HCT116 (cell line): ENCODE data around the gene ZNF580.

Source experiments
- CTCF ChIP-seq, 3 experiments: fragments of 200-600 bp in 1 of 3; sonication (generic) in 1 of 3; IDR thresholded peaks in 2 of 3; conservative IDR thresholded peaks in 1 of 3; 2 replicates each; pipeline ENCODE4 v1.5.1; 2012 to 2017; ENCODE audit warnings: low read depth in 2 of 3, low read length in 2 of 3, antibody characterized with exemption in 1 of 3, borderline replicate concordance in 1 of 3, control low read depth in 1 of 3, mild to moderate bottlenecking in 1 of 3, mixed read lengths in 1 of 3, mixed run types in 1 of 3, moderate library complexity in 1 of 3; ENCODE audit not compliant: insufficient read depth in 1 of 3
- POLR2A ChIP-seq: IDR thresholded peaks from 2 replicates; pipeline ENCODE4 v1.7.0; 2011; ENCODE audit warnings: borderline replicate concordance; ENCODE audit not compliant: insufficient read depth, insufficient read length; ENCODE audit errors: extremely low read depth

DNA sequence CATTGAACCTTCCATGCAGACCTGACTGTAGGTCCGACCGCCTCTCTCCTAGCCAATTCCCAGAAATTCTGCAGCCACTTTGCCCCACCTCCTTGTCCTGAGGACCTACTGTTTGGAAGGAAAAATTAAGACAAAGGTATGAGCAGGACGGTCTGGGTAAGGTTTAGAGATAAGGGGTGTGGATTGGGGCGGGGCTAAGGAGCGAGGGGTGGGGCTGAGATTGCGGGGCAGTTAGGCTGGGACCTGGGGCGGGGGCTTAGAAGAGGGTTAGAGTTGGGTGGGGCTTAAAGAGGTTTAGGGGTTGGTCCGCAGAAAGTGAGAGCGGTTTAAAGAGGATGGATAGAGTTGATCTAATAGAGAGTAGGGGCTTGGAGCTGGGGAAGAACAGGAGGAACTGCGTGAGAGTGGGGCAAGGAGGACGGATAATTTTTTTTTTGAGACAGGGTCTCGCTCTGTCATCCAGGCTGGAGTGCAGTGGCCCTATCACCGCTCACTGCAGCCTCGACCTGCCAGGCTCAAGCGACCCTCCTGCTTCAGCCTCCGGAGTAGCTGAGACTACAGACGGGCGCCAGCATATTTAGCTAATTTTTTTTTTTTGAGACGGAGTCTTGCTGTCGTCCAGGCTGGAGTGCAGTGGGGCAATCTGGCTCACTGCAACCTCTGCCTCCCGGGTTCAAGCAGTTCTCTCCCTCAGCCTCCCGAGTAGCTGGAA lies 37.1 kb upstream of the ZNF580 start:
- TF ChIP-seq POLR2A, result no peak
- TF ChIP-seq CTCF (IDR thresholded peaks at IDR 0.05 in 2 of 3, conservative IDR thresholded peaks at IDR 0.05 in 1 of 3; ENCODE audit: borderline replicate concordance in 1 of 3, insufficient read depth in 1 of 3, low read depth in 2 of 3, low read length in 2 of 3), result no peak
